ENCODE data around the gene ID4. TPM values are rescaled to one million over a fixed set of nuclear protein-coding genes. Genes with fewer than 3 reads are reported as not detected.

ID4 gene
- total RNA-seq, 2 experiments from 2014 or later, result not detected

GRCh38 chr6:19869464-19869863, 32.3 kb downstream of the ID4 start:
- DNase-seq (no peak), ATAC-seq (no peak)
- H3K27ac Mint-ChIP-seq, result no peak overlapping the region
- no peaks in the 10 kb centered on the region for H3K4me1 Mint-ChIP-seq (ENCODE audit: low read depth)
- no peak overlapping the region for H3K4me3 Mint-ChIP-seq
- H3K9me3 Mint-ChIP-seq (ENCODE audit: insufficient read depth), result no peaks in the 10 kb centered on the region
- no peaks in the 10 kb centered on the region for H3K36me3 Mint-ChIP-seq (ENCODE audit: low read depth)
- ChIA-PET POLR2A (no interaction called here), CTCF (no interaction called here)
- H3K27me3 Mint-ChIP-seq (ENCODE audit: low read depth), result no peaks in the 10 kb centered on the region

GRCh38 chr6:19870322-19870721, 33.2 kb downstream of the ID4 start:
- DNase-seq (no peak), ATAC-seq (no peak)
- ChIA-PET POLR2A (no interaction called here), CTCF (no interaction called here)
- no peaks in the 10 kb centered on the region for H3K4me1 Mint-ChIP-seq (ENCODE audit: low read depth)
- no peak overlapping the region for H3K4me3 Mint-ChIP-seq
- H3K9me3 Mint-ChIP-seq (ENCODE audit: insufficient read depth), result no peaks in the 10 kb centered on the region
- no peaks in the 10 kb centered on the region for H3K36me3 Mint-ChIP-seq (ENCODE audit: low read depth)
- H3K27ac Mint-ChIP-seq, result no peak overlapping the region
- no peaks in the 10 kb centered on the region for H3K27me3 Mint-ChIP-seq (ENCODE audit: low read depth)

- ChIA-PET CTCF (no interaction called here), POLR2A (no interaction called here)
- ATAC-seq (no peak), DNase-seq (no peak)
- H3K27ac Mint-ChIP-seq, result no peak overlapping the region
- no peak overlapping the region for H3K4me3 Mint-ChIP-seq
- H3K4me1 Mint-ChIP-seq (ENCODE audit: low read depth), result no peaks in the 10 kb centered on the region
- no peaks in the 10 kb centered on the region for H3K27me3 Mint-ChIP-seq (ENCODE audit: low read depth)
- no peaks in the 10 kb centered on the region for H3K9me3 Mint-ChIP-seq (ENCODE audit: insufficient read depth)
- H3K36me3 Mint-ChIP-seq (ENCODE audit: low read depth), result no peaks in the 10 kb centered on the region
Measured at GRCh38 chr6:19873031-19873430, 35.9 kb downstream of the ID4 start.

- Mint-ChIP-seq H3K4me3 (no peak overlapping the region), H3K36me3 (ENCODE audit: low read depth) (no peaks in the 10 kb centered on the region), H3K27ac (no peak overlapping the region), H3K4me1 (ENCODE audit: low read depth) (no peaks in the 10 kb centered on the region), H3K9me3 (ENCODE audit: insufficient read depth) (no peaks in the 10 kb centered on the region), H3K27me3 (ENCODE audit: low read depth) (no peaks in the 10 kb centered on the region)
- POLR2A ChIA-PET, result no interaction called here
- CTCF ChIA-PET, result no interaction called here
- ATAC-seq (no peak), DNase-seq (no peak)
Measured at GRCh38 chr6:19876672-19877071, 39.5 kb downstream of the ID4 start.

GRCh38 chr6:19879663-19880062, 42.5 kb downstream of the ID4 start:
- DNase-seq (no peak), ATAC-seq (no peak)
- POLR2A ChIA-PET, result no interaction called here
- Mint-ChIP-seq H3K27ac (no peak overlapping the region), H3K36me3 (ENCODE audit: low read depth) (no peaks in the 10 kb centered on the region), H3K4me1 (ENCODE audit: low read depth) (no peaks in the 10 kb centered on the region), H3K4me3 (no peak overlapping the region), H3K9me3 (ENCODE audit: insufficient read depth) (no peaks in the 10 kb centered on the region), H3K27me3 (ENCODE audit: low read depth) (no peaks in the 10 kb centered on the region)
- CTCF ChIA-PET, result no interaction called here

- CTCF ChIA-PET, result no interaction called here
- no peaks in the 10 kb centered on the region for H3K36me3 Mint-ChIP-seq (ENCODE audit: low read depth)
- H3K27me3 Mint-ChIP-seq (ENCODE audit: low read depth), result no peaks in the 10 kb centered on the region
- no peak overlapping the region for H3K27ac Mint-ChIP-seq
- POLR2A ChIA-PET, result no interaction called here
- H3K9me3 Mint-ChIP-seq (ENCODE audit: insufficient read depth), result no peaks in the 10 kb centered on the region
- H3K4me1 Mint-ChIP-seq (ENCODE audit: low read depth), result no peaks in the 10 kb centered on the region
- H3K4me3 Mint-ChIP-seq, result no peak overlapping the region
- DNase-seq, result no peak
- no peak for ATAC-seq
Measured at GRCh38 chr6:19880066-19880465, 42.9 kb downstream of the ID4 start.

- Mint-ChIP-seq H3K27me3 (ENCODE audit: low read depth) (no peaks in the 10 kb centered on the region), H3K9me3 (ENCODE audit: insufficient read depth) (no peaks in the 10 kb centered on the region), H3K36me3 (ENCODE audit: low read depth) (no peaks in the 10 kb centered on the region), H3K4me3 (no peak overlapping the region), H3K27ac (no peak overlapping the region), H3K4me1 (ENCODE audit: low read depth) (no peaks in the 10 kb centered on the region)
- POLR2A ChIA-PET, result no interaction called here
- CTCF ChIA-PET, result no interaction called here
- no peak for ATAC-seq
- DNase-seq, result no peak
Measured at GRCh38 chr6:19891451-19891850, 54.3 kb downstream of the ID4 start.

Measured in activated CD8-positive, alpha-beta T cell treated with anti-CD3 and anti-CD28 coated beads, Interleukin-2, amount 10 ng/mL, durations not matched to agents 7 days and 5 days (primary cell).